Stimulated activated CD4-positive, alpha-beta T cell treated with anti-CD3 and anti-CD28 coated beads, Interleukin-4, amount 100 ng/mL, for 48 hours (primary cell): ENCODE results near the gene RSAD1.

Experiments used
- DNase-seq, 2 donors: peaks; one replicate each; pipeline ENCODE4 v3.0.0-alpha.2; 2020; ENCODE audit warnings: low read depth in 2 of 2

Gene RSAD1

DNA sequence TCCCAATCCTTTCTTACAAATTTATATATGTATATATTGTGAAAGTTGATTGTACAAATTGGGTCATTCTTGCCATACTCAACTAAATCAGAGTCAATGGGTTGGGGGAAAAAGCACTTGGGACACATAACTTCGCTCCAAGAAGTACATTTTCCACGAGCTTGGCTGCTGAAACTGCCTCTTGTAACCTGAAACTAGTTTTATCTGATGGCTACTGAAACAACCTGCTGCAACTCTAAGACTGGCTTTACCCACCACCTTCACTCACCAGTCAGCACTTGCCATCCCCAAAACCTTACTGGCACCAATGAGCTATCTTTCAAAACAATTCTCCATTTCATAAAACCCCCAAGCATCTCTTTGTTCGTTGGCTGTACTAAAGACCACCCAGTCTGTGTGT is 15.1 kb downstream of the RSAD1 start:
- DNase-seq = no peak

DNA sequence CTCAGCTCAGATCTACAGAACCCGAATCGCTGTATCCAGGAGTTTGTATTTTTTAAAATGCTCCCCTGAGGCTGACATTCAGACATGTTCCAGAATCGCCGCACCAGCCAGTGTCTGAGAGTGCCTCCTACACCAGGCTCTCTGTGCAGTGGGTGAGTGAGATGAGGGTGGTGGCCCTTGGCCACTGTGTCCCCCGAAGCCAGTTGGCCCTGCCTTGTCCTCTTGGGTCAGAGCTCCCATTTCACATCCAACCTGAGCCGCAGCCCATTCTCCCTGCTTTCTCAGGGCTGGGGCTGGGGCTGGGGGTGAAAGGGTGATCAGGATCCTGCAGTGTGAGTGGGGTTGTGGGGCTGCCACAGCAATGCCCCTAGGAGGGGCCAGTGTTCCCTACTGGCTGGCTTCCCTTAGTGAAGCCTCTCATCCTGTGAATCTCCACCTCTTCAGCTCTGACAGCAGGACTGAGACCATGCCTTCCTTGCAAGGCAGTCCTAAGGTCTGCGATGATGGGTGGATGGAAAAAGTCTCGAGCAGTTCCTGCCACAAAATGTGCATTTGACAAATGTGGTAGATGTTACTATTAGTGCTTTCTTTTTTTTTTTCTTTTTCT is 16.7 kb downstream of the RSAD1 start:
- no peak for DNase-seq

DNA sequence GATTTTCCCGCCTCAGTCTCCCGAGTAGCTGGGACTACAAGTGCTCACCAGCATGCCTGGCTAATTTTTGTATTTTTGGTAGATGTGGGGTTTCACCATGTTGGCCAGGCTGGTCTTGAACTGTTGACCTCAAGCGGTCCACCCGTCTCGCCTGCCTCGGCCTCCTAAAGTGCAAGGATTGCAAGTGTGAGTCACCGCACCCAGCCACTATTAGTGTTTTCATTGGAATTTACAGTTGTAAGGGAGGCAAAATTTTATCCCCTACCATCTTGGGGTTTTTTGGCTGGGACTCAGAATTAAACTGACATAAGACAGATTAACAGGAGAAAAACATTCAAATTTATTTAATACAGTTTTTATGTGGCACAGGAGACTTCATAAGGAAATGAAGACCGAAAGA is 17.3 kb downstream of the RSAD1 start:
- no peak for DNase-seq

DNA sequence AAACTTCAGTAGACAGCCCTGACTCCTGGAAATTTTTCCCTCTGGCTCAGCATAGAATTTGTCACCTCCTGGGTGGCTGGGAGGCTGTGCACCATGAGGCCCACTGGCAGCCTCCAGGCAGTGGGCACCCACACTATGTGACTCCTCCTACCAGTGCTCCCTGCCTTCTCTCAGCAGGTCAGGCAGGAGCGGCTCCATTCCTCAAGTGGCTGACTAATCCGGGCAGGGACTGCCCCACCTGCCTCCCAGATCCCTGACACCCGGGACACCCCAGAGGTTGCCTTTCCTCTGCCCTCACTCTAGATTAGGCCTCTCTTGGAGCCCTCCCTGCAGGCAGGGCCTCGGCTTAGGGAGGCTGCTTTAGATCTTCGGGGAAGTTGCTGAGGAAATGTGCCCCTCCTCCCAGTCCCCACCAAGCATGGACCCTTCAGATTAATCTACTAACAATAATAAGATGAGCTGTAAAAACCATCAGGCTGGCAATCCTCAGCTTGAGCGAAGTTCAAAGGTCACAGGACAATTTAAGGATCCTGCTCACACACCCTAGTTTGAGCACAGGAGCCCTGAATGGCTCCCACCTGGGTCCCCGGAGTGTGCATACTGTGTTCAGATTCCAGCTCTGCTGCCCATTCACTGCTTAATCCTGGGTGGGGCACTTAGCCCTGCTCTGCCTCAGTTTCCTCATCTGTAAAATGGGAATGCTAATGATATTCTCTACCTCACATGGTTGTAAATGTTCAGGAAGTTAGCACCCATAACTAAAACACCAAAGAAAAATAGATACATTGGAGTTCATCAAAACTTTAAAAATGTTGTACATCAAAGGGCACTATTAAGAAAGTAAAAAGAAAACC is 19.6 kb downstream of the RSAD1 start:
- DNase-seq = no peak

DNA sequence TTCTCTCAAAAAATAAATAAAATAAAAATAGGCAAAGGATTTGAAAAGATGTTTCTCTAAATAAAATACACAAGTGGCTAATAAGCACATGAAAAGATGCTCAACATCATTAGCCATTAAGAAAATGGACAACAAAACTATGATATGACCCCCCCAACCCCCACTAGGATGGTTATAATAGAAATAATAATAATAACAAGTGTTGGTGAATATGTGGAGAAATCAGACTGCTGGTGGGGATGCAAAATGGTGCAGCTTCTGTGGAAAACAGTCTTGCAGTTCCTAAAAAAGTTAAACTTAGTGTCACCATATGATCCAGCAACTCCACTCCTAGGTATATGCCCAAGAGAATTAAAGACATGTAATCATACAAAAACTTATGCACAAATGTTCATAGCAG is 20.6 kb downstream of the RSAD1 start:
- no peak for DNase-seq

DNA sequence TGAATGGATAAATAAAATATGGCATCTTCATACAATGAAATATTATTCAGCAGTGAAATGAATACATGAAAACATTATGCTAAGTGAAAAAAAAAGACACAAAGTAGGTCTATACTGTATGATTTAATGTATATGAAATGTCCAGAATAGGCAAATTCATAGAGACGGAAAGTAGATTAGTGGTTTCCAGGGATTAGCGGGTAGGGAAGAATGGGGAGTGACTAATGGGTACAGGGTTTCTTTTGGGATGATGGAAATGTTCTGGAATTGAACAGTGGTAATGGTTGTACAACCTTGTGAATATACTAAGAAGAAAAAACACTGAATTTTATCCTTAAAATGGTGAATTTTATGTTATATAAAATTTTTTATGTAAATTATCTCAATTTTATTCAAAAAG is 21.1 kb downstream of the RSAD1 start:
- no peak for DNase-seq

DNA sequence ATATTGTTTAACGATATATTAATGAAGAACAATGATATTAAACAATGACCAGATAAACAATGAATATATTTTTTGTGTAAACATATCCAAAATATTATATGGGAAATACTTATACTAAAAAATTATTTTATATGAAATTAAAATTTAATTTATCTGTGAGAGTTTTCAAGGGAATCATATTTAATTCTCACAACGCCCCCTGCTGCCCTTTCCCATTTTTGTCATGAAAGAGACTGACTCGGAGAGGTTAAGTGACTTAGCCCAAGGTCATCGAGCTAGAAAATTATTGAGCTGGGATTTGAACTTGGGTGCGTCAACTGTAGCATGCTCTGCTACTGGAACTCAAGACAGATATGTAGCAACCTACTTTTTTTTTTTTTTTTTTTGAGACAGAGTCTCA is 22.4 kb downstream of the RSAD1 start:
- no peak for DNase-seq

DNA sequence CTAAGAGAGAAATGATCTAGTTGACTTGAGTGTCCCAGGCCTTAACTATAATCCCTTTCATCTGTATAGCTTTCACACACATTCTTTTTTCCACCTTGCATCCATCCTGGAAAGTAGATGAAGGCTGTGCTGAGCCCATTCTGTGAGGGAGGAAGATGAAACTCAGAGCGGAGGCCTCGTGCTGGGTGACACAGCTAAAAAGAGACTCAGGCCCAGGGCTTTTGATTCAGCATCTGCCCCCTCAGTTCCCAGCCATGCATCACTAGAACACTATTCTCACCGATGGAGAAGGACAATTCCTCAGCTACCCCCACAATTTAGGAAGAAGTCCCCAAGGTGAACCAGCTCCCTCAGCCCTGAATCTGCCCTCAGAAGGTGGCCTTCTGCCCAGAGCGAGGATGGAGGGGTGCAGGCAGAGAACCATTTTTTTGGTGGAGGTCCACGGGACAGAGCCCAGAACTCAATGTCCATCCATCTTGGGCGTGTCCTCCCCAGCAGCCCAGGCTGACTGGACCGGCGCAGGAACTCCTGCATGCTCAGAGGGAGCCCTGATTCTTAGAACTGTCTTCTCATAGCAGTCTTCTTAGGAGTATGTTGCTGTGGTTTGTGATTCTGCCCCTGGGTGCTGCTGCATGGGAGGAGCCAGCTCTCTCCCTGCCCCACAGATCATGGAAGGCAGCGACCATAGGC is 23.8 kb downstream of the RSAD1 start:
- DNase-seq = no peak

DNA sequence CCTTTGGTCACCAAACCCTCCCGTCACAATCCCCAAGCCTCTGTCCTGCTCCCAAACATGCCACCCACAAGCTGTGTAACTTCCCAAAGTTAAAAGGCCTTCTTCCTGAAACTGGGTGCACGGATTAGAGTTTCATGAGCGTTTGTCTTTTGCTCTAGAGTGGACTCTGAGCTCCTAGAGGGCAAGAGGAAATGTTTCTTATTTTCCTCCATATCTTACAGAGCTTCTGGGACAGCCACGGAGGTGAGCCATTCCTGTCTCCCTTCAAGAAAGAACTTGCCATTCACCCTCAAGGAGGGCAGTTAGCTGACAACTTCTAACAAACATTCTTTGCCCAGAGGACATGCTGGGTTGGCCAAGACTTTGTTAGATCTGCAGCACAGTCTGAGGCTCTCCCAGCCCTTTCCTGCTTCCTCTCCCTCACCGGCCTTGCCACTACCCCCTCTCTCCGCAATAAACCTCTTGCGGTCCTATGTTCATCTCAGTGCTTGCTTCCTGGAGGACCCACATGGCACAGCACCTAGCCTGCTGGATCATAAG is 27.0 kb downstream of the RSAD1 start:
- no peak for DNase-seq

DNA sequence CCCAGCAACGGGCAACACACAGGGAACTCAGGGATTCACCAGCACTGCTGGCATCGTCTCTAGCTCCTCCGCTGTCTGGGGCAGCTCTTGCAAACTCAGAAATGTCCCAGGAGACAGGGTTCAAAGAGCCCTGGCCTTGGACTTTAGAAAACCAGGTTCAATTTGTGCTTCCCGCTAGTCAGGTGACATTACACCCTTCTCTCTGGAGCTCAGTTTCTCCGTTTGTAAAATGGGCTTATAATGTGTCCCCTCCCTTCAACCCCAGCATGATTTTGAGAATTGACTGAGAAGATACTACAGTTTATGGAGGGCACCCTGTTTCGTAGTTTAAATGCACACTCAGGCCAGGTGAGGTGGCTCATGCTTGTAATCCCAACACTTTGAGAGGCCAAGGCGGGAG is 27.6 kb downstream of the RSAD1 start:
- no peak for DNase-seq

DNA sequence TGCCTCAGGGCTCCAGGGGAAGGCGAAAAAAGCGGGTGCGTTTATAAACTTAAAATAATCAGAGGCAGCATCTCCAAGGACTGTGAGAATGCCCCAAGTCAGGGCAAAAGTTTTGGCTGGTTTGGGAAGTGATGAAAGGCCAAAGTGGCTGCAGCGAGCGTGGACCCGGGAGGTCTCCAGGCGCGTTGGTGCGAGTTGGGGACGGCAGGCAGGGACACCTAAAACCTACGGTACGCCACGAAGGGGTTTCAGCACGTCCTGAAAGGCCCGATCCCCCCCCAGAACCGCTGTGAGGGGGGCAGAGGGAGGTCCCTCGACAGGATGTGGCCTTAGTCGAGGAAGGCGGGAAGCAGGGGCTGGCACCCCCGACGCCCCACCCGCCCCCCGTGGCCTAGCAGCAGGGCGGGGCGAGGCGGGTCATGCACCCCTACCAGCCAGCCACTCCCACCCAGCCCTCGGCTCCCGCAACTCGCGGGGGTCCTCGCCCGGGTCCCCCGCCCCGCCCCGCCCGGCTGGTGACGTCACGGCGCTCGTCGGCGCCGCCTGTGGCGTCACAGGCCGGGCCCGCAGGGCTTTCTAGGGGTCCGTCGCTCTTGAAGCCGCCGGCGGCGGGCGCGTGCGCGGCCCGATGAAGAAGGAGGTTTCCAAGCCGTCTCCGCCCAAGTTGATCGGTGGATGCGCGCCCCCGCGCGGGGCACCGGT is 29.4 kb downstream of the RSAD1 start, which contains the start of gene MYCBPAP:
Gene MYCBPAP (plus strand): TSS at position 569 of the 702 bp plus-strand sequence. CDS start 236 bp downstream, outside the sequence.
- peak; percentile 71 to 77 for DNase-seq

DNA sequence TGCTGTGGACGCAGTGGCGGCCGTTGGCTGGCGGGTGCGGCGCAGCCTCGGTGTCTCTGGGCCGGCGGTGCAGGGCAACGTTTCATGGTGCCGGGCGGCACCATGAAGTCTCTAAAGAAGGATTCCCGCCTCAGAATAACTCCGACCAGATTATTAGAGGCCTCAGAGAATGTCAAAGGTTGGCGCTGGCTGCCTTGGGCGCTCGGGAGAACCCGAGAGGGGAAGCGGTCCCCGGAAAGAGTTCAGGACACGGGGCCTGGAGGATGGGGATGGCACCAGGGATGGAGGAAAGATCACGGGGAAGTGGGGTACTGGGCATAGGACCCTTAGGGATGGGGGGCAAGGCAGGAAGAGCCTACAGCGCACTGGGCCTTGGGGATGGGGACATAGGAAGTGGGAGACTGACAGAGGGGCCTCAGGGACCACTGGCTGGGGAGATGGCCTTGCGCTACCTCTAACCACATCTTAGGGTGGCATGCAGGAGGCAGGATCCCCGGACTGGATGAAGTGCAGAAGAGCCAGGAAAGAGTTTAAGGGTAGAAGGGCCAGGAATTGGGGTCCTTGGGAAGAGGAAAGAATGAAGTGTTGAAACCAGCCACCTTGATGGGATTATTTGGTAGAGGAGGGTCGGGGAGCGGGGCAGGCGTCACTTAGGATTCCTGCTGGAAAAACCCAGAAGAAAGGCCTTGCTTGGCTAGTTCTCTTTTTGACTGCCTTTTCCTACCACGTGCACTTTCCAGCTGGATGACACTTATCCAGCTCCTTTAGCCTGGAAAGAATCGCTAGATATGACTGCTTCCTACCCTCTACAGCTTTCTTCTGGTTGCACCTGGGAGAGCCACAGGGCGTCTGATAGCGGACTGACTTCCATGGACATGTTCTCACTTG is 30.2 kb downstream of the RSAD1 start:
- no peak for DNase-seq

DNA sequence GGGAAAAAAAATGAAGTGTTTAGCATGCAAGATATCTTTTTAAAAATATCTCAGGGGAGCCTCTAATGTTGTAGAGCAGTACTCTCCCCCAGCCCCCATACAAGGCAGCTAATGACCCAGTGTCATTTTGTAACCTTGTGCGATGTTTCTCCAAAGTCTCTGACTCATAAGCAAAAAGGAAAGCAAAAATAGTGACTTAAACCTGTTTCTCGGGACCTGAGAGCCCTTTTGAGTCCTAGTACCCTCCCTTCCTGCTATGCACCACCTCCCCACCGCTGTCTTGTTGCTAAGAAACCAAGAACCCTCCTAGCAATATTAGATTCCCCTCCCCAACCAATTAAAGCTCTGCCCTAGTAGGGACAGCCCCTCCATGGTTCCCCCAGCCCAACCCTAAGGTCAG is 32.4 kb downstream of the RSAD1 start:
- peak; percentile 39 to 52 for DNase-seq

DNA sequence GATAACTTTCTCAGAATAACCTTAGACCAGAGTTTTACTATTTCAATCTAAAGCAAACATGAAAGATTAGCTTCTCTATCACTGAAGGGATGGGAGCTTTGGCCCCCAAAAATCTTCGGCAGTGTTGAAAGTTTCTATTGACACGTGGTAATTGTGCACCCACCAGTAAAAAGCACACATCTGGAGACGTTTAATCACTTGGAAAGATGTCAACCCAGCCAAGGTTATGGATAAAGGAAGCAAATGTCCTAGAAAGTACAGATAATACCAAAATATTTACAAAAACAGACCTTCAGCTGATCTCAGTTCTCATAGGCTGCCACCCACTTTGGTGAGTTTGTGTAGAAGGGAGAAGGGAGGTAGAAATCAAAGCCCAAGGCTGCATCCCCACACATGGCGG is 34.8 kb downstream of the RSAD1 start:
- DNase-seq = no peak

DNA sequence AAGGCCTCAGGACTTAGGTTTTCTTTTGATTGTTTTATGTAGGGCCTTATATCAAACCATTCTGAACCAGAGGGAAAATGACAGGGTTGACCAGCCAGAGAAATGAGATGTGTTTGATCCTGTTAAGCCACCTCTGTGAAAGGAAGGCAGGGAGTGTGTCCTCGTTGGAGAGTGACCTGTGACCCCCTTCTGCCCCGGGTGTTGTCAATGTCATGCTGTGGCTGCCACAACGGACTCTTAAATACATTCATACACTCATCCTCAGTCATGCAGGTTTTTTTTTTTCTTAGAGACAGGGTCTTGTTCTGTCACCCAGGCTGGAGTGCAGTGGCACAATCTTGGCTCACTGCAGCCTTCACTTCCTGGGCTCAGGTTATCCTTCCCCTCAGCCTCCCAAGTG is 35.7 kb downstream of the RSAD1 start:
- DNase-seq = no peak

DNA sequence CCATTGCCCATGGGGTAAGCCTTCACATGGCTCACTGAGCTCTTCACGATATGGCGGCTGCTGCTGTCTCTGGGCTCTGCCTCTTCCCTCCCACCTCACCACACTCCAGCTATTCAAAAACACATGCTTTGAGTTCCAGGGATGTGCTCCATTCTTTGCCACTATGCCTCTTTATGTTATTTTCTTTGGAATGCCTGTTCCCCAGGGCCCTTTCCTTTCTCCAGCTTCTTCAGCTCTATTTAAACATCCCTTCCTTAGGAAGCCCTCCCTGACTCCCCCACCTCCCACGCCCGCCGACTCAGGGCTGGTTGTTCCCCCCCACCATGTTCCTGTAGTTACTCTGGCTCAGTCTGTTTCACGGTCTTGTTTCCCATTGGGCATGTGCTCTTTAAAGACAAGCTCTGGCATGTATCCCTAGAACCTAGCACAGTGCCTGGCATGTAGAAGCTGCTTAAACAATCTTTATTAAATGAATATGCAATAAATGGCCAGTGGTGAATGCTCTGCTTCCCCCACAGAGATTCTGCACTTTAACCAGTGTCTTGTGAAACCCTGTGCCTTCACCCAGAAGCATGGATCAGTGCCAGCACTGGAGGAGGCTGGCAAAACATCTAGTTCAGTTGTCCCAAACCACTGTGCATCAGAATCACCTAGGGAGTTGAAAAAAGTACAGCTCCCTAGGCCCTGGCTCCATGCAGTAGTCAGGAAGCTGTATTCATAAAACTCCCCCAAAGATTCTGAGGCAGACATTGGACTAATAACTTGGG is 36.5 kb downstream of the RSAD1 start:
- no peak for DNase-seq

DNA sequence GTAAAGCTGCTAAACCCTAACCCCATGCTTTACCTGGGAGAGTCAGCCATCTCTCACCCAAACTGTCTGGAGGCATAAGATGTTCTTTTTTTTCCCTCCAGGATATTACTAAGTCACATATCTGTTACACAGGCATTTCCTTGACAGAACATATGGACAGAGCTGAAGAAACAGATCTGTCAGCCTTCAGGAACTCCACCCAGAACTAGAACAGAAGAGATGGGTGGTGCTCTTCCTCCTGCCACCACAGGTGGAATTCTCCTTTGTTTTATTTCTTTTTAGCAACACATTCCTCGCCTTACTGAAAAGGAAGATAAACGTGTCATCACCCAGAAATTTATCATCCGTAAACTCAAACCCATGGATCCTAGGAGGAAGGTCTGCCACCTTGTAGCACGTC is 38.4 kb downstream of the RSAD1 start:
- DNase-seq = no peak

DNA sequence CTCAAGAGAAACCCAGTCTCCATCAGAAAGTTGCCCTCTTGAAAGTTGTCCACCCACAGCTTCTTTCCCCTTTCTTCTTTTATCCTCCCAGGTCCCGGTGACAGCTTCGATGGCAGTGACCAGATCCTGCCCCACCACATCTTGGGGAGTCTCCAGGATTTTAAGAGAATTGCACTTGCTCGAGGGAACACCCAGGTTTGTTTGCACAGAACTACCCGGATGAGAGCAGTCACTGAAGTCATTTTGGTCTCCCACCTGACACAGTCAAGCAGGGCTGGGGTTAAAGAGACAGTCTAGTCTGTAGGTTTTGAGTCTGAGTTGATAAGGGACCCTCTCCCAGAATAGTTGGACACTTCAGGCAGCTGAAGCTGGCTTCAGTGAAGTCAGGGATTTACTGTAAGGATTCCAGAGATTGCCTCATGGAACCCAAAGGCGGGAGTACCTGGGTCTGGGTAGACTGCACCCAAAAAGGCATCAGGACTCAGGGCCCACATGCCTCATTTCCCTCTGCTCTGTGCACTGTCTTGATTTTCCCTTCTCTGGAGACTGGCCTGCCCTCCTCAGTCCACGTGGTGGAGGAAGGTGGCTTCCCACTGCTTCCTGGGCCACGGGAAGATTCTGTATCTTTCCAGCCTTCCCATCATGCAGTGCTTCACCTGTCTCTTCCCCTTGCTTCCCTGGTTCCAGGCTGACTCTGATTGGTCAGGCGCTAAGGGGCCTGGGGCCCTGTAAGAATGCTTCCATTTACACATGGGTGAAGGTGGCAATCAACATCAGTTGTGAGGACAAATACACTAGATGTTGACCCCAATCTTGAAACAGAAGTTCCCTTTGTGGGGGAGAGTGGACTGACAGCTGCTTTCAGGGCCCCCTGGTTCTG is 39.1 kb downstream of the RSAD1 start:
- DNase-seq = no peak

DNA sequence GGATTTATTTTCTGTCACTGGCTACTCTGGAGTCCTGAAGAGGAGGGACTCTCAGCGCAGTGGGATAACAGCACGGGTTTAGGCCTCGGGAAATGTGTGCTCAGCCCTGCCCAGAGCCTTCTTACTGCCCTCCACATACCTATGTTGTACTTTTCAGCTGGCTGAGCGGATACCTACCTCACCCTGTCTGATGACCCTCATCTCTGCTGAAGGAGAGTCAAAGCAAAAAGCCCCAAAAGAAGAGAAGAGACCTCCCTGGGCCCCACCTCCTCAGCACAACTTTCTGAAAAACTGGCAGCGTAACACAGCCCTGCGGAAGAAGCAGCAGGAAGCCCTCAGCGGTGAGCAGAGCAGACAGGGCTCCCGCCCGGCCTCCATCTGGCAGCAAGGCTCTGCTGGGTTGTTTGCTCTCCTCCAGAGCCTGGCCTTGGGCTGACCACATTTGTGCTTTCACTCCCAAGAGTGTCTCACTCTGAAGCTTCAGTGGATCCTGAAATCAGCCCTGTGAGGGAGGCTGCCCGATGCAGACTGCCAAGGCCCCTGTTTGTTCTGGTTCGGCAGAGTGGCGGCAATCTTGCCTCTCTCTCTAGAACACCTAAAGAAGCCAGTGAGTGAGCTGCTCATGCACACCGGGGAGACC is 39.8 kb downstream of the RSAD1 start:
- no peak for DNase-seq
